Chondrocyte (in vitro differentiated cells): Measurements from ENCODE around the gene FAM181A. TPM values are rescaled to one million over a fixed set of nuclear protein-coding genes. Genes with fewer than 3 reads are reported as not detected.

Experiments
- DNase-seq: peaks from one replicate; pipeline ENCODE4 v3.0.0; 2021; ENCODE audit warnings: mixed read lengths, low spot score
- H3K27ac Mint-ChIP-seq: one replicate; pipeline ENCODE4 v1.8.0; 2021; ENCODE audit warnings: mild to moderate bottlenecking, moderate library complexity, mixed read lengths; ENCODE audit not compliant: unreplicated experiment
- H3K27me3 Mint-ChIP-seq: 2 replicates; pipeline ENCODE4 v1.8.0; 2021; ENCODE audit warnings: low read depth, mixed read lengths
- H3K36me3 Mint-ChIP-seq: 2 replicates; pipeline ENCODE4 v1.8.0; 2021; ENCODE audit warnings: low read depth, mixed read lengths
- H3K4me1 Mint-ChIP-seq: 2 replicates; pipeline ENCODE4 v1.8.0; 2021; ENCODE audit warnings: low read depth, mild to moderate bottlenecking, mixed read lengths
- H3K4me3 Mint-ChIP-seq: one replicate; pipeline ENCODE4 v1.8.0; 2021; ENCODE audit warnings: mild to moderate bottlenecking, moderate library complexity, mixed read lengths; ENCODE audit not compliant: unreplicated experiment
- H3K9me3 Mint-ChIP-seq: 2 replicates; pipeline ENCODE4 v1.8.0; 2021; ENCODE audit warnings: low read depth, mixed read lengths
- CTCF ChIP-seq: fragments of 200-600 bp; sonication (generic); IDR thresholded peaks from 2 replicates; pipeline ENCODE4 v1.5.0; 2021; ENCODE audit warnings: antibody characterized with exemption, mild to moderate bottlenecking, moderate library complexity
- total RNA-seq: library from RNA; stranded (reverse); gene quantifications from 3 replicates; pipeline ENCODE4 v1.2.1, GENCODE V29; 2021

Gene FAM181A
- total RNA-seq, 1 donor from 2014 or later: not detected

DNA sequence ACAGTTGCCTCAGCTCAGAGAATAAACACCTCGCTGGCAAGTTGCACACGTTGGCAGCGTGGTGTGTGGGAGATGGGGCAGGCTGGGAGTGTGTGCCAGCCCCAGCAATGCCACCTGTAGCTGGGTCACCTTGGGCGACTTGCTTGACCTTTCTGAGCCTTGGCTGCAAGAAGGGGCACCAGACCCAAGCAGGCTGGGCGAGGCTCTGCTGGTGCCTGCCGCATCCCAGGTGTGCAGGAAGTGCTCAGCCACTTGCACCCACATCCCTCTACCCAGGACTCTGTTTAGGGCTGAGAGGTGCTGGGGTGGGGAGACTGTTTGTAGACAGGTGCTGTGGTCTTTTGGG is 629 bp downstream of the FAM181A start:
- Mint-ChIP-seq H3K27ac (no peak overlapping the region), H3K4me3 (no peak overlapping the region), H3K36me3 (no peaks in the 10 kb centered on the region), H3K9me3 (no peaks in the 10 kb centered on the region), H3K27me3 (peaks cover 39% of the 10 kb centered on the region), H3K4me1 (no peaks in the 10 kb centered on the region)
- DNase-seq: no peak
- no peak for TF ChIP-seq CTCF

DNA sequence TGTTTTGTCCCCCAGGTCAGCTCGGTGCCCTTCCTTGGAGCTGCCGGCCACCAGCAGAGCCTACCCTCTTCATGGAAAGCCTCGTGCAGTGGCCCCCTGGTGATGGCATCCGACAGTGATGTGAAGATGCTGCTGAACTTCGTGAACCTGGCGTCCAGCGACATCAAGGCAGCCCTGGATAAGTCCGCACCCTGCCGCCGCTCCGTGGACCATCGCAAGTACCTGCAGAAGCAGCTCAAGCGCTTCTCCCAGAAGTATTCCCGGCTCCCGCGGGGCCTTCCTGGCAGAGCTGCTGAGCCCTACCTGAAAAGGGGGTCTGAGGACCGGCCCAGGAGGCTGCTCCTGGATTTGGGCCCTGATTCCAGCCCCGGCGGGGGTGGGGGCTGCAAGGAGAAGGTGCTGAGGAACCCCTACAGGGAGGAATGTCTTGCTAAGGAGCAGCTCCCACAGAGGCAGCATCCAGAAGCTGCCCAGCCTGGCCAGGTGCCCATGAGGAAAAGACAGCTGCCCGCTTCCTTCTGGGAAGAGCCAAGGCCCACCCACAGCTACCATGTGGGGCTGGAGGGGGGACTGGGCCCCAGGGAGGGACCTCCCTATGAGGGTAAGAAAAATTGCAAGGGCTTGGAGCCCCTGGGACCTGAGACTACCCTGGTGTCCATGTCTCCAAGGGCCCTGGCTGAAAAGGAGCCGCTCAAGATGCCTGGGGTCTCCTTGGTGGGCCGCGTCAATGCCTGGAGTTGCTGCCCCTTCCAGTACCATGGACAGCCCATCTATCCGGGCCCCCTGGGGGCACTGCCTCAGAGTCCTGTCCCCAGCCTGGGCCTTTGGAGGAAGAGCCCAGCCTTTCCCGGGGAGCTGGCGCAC is 1.3 kb downstream of the FAM181A start:
- H3K27ac Mint-ChIP-seq: no peak overlapping the region
- peaks cover 35% of the 10 kb centered on the region for H3K27me3 Mint-ChIP-seq
- no peaks in the 10 kb centered on the region for H3K36me3 Mint-ChIP-seq
- no peak overlapping the region for H3K4me3 Mint-ChIP-seq
- TF ChIP-seq CTCF: no peak
- DNase-seq: no peak
- H3K9me3 Mint-ChIP-seq: no peaks in the 10 kb centered on the region
- no peaks in the 10 kb centered on the region for H3K4me1 Mint-ChIP-seq

- no peak for DNase-seq
- no peaks in the 10 kb centered on the region for H3K4me1 Mint-ChIP-seq
- H3K9me3 Mint-ChIP-seq: no peaks in the 10 kb centered on the region
- no peak overlapping the region for H3K27ac Mint-ChIP-seq
- no peak overlapping the region for H3K4me3 Mint-ChIP-seq
- TF ChIP-seq CTCF: no peak
- no peaks in the 10 kb centered on the region for H3K36me3 Mint-ChIP-seq
- H3K27me3 Mint-ChIP-seq: peaks cover 31% of the 10 kb centered on the region
Observed at GRCh38 chr14:93929048-93929535, 1.9 kb downstream of the FAM181A start.

DNA sequence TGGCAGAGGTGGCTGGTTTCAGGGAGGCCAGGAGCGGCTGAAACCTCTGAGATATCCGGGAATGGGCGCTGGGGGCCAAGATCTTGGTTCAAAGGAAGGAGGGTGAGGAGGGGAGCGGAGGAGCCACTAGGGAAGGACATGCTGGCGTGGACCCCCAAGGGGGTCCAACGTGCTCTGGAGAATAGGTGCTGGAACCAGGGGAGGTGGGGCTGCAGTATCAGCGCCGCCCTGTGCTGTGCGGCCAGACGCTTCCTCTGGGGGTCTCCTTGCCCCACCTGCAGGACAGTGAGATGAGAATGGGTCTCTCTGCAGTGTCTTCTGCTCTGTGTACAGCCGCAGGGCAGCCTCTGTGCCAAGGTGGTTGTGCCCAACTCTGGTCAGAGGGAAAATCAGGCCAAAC is 2.5 kb downstream of the FAM181A start:
- no peak for DNase-seq
- no peaks in the 10 kb centered on the region for H3K36me3 Mint-ChIP-seq
- no peaks in the 10 kb centered on the region for H3K9me3 Mint-ChIP-seq
- no peak for TF ChIP-seq CTCF
- H3K27ac Mint-ChIP-seq: no peak overlapping the region
- H3K4me3 Mint-ChIP-seq: no peak overlapping the region
- H3K27me3 Mint-ChIP-seq: peaks cover 32% of the 10 kb centered on the region
- no peaks in the 10 kb centered on the region for H3K4me1 Mint-ChIP-seq

GRCh38 chr14:93930296-93930988 is 3.3 kb downstream of the FAM181A start:
- no peak for TF ChIP-seq CTCF
- DNase-seq: no peak
- no peaks in the 10 kb centered on the region for H3K36me3 Mint-ChIP-seq

More at GRCh38 chr14:93930296-93930988, 3.3 kb downstream of the FAM181A start:
- H3K4me3 Mint-ChIP-seq: no peak overlapping the region
- H3K27ac Mint-ChIP-seq: no peak overlapping the region
- peaks cover 34% of the 10 kb centered on the region for H3K27me3 Mint-ChIP-seq
- H3K4me1 Mint-ChIP-seq: no peaks in the 10 kb centered on the region
- no peaks in the 10 kb centered on the region for H3K9me3 Mint-ChIP-seq
